DND-41 (cell line): ENCODE measurements around the gene TET3.

Experiments
- ATAC-seq: fragments of 200-7000 bp; cut with Tn5 transposase; 3 replicates; pipeline ENCODE4 v1.9.1; 2021; ENCODE audit warnings: low read depth; ENCODE audit not compliant: insufficient read depth
- DNase-seq: peaks from one replicate; pipeline ENCODE4 v3.0.0-alpha.2; 2020
- H2AFZ ChIP-seq: 2 replicates; pipeline ENCODE4 v1.6.0; 2012; ENCODE audit warnings: low read depth, low read length
- H3K27ac ChIP-seq: 2 replicates; pipeline ENCODE4 v1.5.1; 2012; ENCODE audit warnings: low read length, inconsistent platforms
- H3K27me3 ChIP-seq: fragments of 200-600 bp; sonication (generic); 2 replicates; pipeline ENCODE4 v1.6.0; 2012; ENCODE audit warnings: low read length, mild to moderate bottlenecking, inconsistent platforms; ENCODE audit not compliant: insufficient read depth, poor library complexity
- H3K36me3 ChIP-seq: 2 replicates; pipeline ENCODE4 v1.5.1; 2012; ENCODE audit warnings: low read length, inconsistent platforms; ENCODE audit not compliant: insufficient read depth
- H3K4me1 ChIP-seq: 2 replicates; pipeline ENCODE4 v1.5.1; 2012; ENCODE audit warnings: mild to moderate bottlenecking, low read length; ENCODE audit not compliant: insufficient read depth
- H3K4me2 ChIP-seq: 2 replicates; pipeline ENCODE4 v1.6.0; 2012; ENCODE audit warnings: mild to moderate bottlenecking, moderate library complexity, low read length, inconsistent platforms; ENCODE audit not compliant: insufficient read depth
- H3K4me3 ChIP-seq, 2 experiments: fragments of 200-600 bp in 1 of 2; shearing (Covaris generic) in 1 of 2; 2 replicates each; pipeline ENCODE4 v1.5.1; 2012 to 2016; ENCODE audit warnings: inconsistent platforms in 2 of 2, low read length in 2 of 2, mild to moderate bottlenecking in 2 of 2, low read depth in 1 of 2, moderate library complexity in 1 of 2
- H3K79me2 ChIP-seq: 2 replicates; pipeline ENCODE4 v1.6.0; 2012; ENCODE audit warnings: low read length, inconsistent platforms; ENCODE audit not compliant: insufficient read depth
- H3K9ac ChIP-seq: 2 replicates; pipeline ENCODE4 v1.6.0; 2012; ENCODE audit warnings: low read depth, mild to moderate bottlenecking, inconsistent platforms, low read length, moderate library complexity
- H3K9me3 ChIP-seq: 2 replicates; pipeline ENCODE4 v1.5.1; 2012; ENCODE audit warnings: low read length, moderate library complexity, mild to moderate bottlenecking, inconsistent platforms; ENCODE audit not compliant: insufficient read depth, severe bottlenecking
- H4K20me1 ChIP-seq: 2 replicates; pipeline ENCODE4 v1.6.0; 2012; ENCODE audit warnings: low read length; ENCODE audit not compliant: insufficient read depth
- EZH2 ChIP-seq: IDR thresholded peaks from 3 replicates; pipeline ENCODE4 v1.6.1; 2012; ENCODE audit warnings: borderline replicate concordance, low read depth, mild to moderate bottlenecking, moderate library complexity, low read length, inconsistent platforms; ENCODE audit not compliant: severe bottlenecking
- TF ChIP-seq, protein P1 (sequence below): IDR thresholded peaks from 2 replicates; pipeline ENCODE4 v1.5.1; 2012; ENCODE audit warnings: borderline replicate concordance, low read length, moderate library complexity, mild to moderate bottlenecking; ENCODE audit not compliant: poor library complexity, severe bottlenecking; ENCODE audit errors: extremely low read depth

TET3 gene

DNA sequence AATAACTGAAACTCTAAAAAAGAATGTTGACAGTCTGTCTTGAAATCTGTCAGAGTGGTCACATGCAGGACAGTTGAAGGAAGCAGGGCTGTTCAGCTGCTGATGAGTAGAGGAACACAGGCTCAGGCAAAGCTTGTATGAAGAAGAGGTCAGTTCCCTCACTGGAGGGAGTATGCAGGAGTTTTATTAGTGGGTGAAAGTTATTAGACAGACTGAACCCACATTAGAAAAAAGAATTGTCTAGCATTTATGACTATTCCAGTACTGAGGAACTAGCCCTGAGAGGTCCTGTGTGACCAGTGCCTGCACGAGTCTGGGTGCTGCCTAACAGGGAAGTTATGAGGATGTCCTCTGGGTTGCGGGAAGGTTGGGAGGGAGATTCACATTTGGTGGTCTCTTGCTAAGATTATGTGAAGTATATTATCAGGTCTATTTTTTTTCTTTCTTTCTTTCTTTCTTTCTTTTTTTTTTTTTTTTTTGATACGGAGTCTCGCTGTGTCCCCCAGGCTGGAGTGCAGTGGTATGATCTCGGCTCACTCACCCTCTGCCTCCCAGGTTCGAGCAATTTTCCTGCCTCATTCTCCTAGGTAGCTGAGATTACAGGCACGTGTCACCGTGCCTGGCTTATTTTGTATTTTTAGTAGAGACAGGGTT is 9.6 kb downstream of the TET3 start:
- H3K27me3 ChIP-seq = no peaks in the 10 kb centered on the region
- H3K4me3 ChIP-seq = no peak overlapping the region
- no peaks in the 10 kb centered on the region for H3K9me3 ChIP-seq
- peaks cover 70% of the 10 kb centered on the region for H3K36me3 ChIP-seq
- no peak overlapping the region for H3K9ac ChIP-seq
- DNase-seq (no peak), ATAC-seq (no peak)
- H2AFZ ChIP-seq = no peak overlapping the region
- H4K20me1 ChIP-seq = peaks cover 82% of the 10 kb centered on the region
- H3K4me2 ChIP-seq = no peak overlapping the region
- H3K27ac ChIP-seq = no peak overlapping the region
- no peak for TF ChIP-seq EZH2
- TF ChIP-seq, protein P1, sequence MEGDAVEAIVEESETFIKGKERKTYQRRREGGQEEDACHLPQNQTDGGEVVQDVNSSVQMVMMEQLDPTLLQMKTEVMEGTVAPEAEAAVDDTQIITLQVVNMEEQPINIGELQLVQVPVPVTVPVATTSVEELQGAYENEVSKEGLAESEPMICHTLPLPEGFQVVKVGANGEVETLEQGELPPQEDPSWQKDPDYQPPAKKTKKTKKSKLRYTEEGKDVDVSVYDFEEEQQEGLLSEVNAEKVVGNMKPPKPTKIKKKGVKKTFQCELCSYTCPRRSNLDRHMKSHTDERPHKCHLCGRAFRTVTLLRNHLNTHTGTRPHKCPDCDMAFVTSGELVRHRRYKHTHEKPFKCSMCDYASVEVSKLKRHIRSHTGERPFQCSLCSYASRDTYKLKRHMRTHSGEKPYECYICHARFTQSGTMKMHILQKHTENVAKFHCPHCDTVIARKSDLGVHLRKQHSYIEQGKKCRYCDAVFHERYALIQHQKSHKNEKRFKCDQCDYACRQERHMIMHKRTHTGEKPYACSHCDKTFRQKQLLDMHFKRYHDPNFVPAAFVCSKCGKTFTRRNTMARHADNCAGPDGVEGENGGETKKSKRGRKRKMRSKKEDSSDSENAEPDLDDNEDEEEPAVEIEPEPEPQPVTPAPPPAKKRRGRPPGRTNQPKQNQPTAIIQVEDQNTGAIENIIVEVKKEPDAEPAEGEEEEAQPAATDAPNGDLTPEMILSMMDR = no peak
- peaks cover 30% of the 10 kb centered on the region for H3K4me1 ChIP-seq
- peaks cover 100% of the 10 kb centered on the region for H3K79me2 ChIP-seq

DNA sequence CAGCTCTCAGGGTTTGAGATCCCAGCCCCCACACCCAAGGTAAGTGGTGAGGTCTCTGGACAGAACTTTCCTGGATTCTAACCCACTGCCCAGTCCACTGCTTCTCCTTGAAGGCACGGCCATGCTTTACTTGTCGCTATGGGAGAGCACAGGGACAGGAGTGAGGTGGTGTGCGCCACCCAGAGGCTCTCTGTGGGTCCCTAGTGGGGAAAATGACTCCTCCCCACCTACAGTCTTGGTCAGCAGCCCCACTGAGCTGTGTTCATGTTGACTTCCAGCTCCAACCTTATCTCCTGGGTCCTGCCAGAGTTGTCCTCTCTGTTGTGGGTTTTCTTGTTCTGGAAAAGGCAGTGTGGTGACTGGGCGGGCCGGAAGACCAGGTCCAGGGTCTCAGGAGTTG is 11.1 kb downstream of the TET3 start:
- no peak overlapping the region for H3K27ac ChIP-seq
- TF ChIP-seq, protein P1 = peak; percentile 20
- TF ChIP-seq EZH2 = no peak
- H3K36me3 ChIP-seq = peaks cover 55% of the 10 kb centered on the region
- no peak overlapping the region for H3K4me2 ChIP-seq
- DNase-seq (no peak), ATAC-seq (no peak)
- H3K79me2 ChIP-seq = peaks cover 99% of the 10 kb centered on the region
- no peak overlapping the region for H3K4me3 ChIP-seq
- no peak overlapping the region for H3K9ac ChIP-seq
- peaks cover 15% of the 10 kb centered on the region for H3K4me1 ChIP-seq
- peaks cover 84% of the 10 kb centered on the region for H4K20me1 ChIP-seq
- H3K27me3 ChIP-seq = no peaks in the 10 kb centered on the region
- no peak overlapping the region for H2AFZ ChIP-seq
- no peaks in the 10 kb centered on the region for H3K9me3 ChIP-seq

DNA sequence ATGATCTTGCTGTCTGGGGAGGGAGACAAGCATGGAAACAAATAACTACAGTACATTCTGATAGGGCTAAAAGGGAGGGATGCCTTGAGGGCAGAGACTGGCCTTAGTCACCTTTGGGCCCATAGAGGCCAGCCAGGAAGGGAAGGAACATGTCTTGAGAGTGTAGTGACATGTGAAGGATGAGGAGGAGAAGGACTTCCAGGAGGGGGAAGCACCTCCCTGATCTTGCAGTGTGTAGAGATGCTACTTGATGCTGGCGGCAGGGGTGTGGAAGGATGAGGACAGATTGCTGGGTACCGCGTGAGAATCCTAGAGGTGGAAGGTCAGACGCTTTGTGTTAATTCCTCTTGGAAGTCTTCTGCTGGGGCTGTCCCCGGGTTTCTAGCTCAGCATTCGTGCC is 13.1 kb downstream of the TET3 start:
- H3K9ac ChIP-seq = no peak overlapping the region
- H3K4me2 ChIP-seq = no peak overlapping the region
- no peak overlapping the region for H2AFZ ChIP-seq
- TF ChIP-seq, protein P1 = peak; percentile 17
- TF ChIP-seq EZH2 = no peak
- peaks cover 25% of the 10 kb centered on the region for H3K4me1 ChIP-seq
- peaks cover 94% of the 10 kb centered on the region for H4K20me1 ChIP-seq
- H3K79me2 ChIP-seq = peaks cover 91% of the 10 kb centered on the region
- H3K9me3 ChIP-seq = no peaks in the 10 kb centered on the region
- peaks cover 47% of the 10 kb centered on the region for H3K36me3 ChIP-seq
- H3K4me3 ChIP-seq = no peak overlapping the region
- no peaks in the 10 kb centered on the region for H3K27me3 ChIP-seq
- no peak for ATAC-seq
- DNase-seq = no peak
- H3K27ac ChIP-seq = no peak overlapping the region

DNA sequence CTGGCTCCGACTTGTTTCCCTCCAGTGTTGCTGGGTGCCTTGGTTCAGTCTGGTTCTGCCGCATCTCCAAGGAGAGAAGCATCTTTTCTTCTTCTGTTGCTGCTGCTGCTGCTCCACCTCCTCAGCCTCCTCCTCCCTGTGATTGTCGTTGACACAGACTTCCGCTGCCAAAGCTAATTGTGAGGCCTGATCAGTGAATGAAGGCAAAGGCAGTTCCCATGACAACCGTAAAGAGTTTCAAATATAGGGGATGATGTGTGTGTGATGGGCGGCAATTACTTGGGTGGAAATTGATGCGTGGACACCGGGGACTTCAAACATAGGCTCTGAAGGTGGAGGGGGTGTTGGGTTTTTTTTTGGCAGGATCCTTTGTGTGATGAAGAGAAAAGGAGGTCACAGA is 13.7 kb downstream of the TET3 start:
- no peaks in the 10 kb centered on the region for H3K27me3 ChIP-seq
- H3K79me2 ChIP-seq = peaks cover 91% of the 10 kb centered on the region
- no peak overlapping the region for H3K27ac ChIP-seq
- no peak overlapping the region for H3K4me3 ChIP-seq
- H3K4me2 ChIP-seq = no peak overlapping the region
- H3K4me1 ChIP-seq = peaks cover 24% of the 10 kb centered on the region
- H4K20me1 ChIP-seq = peaks cover 91% of the 10 kb centered on the region
- DNase-seq (no peak), ATAC-seq (no peak)
- no peak overlapping the region for H3K9ac ChIP-seq
- TF ChIP-seq, protein P1 = no peak
- no peak for TF ChIP-seq EZH2
- no peaks in the 10 kb centered on the region for H3K9me3 ChIP-seq
- H3K36me3 ChIP-seq = peaks cover 41% of the 10 kb centered on the region
- no peak overlapping the region for H2AFZ ChIP-seq
